Rectal smooth muscle tissue (tissue), 1 donor: Measurements from ENCODE around the gene HAUS7.

Experiments
- H3K27ac ChIP-seq: one replicate; pipeline ENCODE4 v1.7.0; 2013; ENCODE audit warnings: low read depth, low read length, inconsistent platforms
- H3K27me3 ChIP-seq: one replicate; pipeline ENCODE4 v1.7.0; 2013; ENCODE audit warnings: low read length; ENCODE audit not compliant: control insufficient read depth, insufficient read depth
- H3K36me3 ChIP-seq: one replicate; pipeline ENCODE4 v1.7.0; 2013; ENCODE audit warnings: low read length; ENCODE audit not compliant: control insufficient read depth, insufficient read depth
- H3K4me1 ChIP-seq: one replicate; pipeline ENCODE4 v1.7.0; 2013; ENCODE audit warnings: low read length; ENCODE audit not compliant: control insufficient read depth, insufficient read depth
- H3K4me3 ChIP-seq: one replicate; pipeline ENCODE4 v1.7.0; 2013; ENCODE audit warnings: low read length
- H3K9ac ChIP-seq: one replicate; pipeline ENCODE4 v1.7.0; 2013; ENCODE audit warnings: low read length

The HAUS7 gene

GRCh38 chrX:153457136-153457825, 13.1 kb downstream of the HAUS7 start:
- Histone ChIP-seq H3K27me3 (no peaks in the 10 kb centered on the region), H3K4me3 (no peak overlapping the region), H3K4me1 (no peaks in the 10 kb centered on the region), H3K9ac (no peak overlapping the region), H3K36me3 (no peaks in the 10 kb centered on the region), H3K27ac (no peak overlapping the region)

- Histone ChIP-seq H3K4me3 (no peak overlapping the region), H3K27me3 (no peaks in the 10 kb centered on the region), H3K9ac (no peak overlapping the region), H3K4me1 (no peaks in the 10 kb centered on the region), H3K36me3 (no peaks in the 10 kb centered on the region), H3K27ac (no peak overlapping the region)
Observed at GRCh38 chrX:153456704-153457103, 13.7 kb downstream of the HAUS7 start.

- Histone ChIP-seq H3K27ac (no peak overlapping the region), H3K36me3 (no peaks in the 10 kb centered on the region), H3K27me3 (no peaks in the 10 kb centered on the region), H3K9ac (no peak overlapping the region), H3K4me1 (no peaks in the 10 kb centered on the region), H3K4me3 (no peak overlapping the region)
Observed at GRCh38 chrX:153456161-153456560, 14.2 kb downstream of the HAUS7 start.

- no peak overlapping the region for H3K4me3 ChIP-seq
- H3K9ac ChIP-seq = no peak overlapping the region
- H3K4me1 ChIP-seq = no peaks in the 10 kb centered on the region
- no peak overlapping the region for H3K27ac ChIP-seq
- no peaks in the 10 kb centered on the region for H3K27me3 ChIP-seq
- H3K36me3 ChIP-seq = no peaks in the 10 kb centered on the region
Observed at GRCh38 chrX:153455571-153455970, 14.8 kb downstream of the HAUS7 start.

GRCh38 chrX:153454901-153455550, 15.3 kb downstream of the HAUS7 start:
- Histone ChIP-seq H3K9ac (no peak overlapping the region), H3K36me3 (no peaks in the 10 kb centered on the region), H3K27ac (no peak overlapping the region), H3K4me1 (no peaks in the 10 kb centered on the region), H3K4me3 (no peak overlapping the region), H3K27me3 (no peaks in the 10 kb centered on the region)

- no peaks in the 10 kb centered on the region for H3K36me3 ChIP-seq
- H3K27ac ChIP-seq = no peak overlapping the region
- H3K4me1 ChIP-seq = no peaks in the 10 kb centered on the region
- H3K27me3 ChIP-seq = peaks cover 4% of the 10 kb centered on the region
- H3K4me3 ChIP-seq = no peak overlapping the region
- no peak overlapping the region for H3K9ac ChIP-seq
Observed at GRCh38 chrX:153450949-153451277, 19.5 kb downstream of the HAUS7 start.

- H3K27ac ChIP-seq = no peak overlapping the region
- no peak overlapping the region for H3K4me3 ChIP-seq
- no peaks in the 10 kb centered on the region for H3K4me1 ChIP-seq
- H3K27me3 ChIP-seq = peaks cover 4% of the 10 kb centered on the region
- H3K9ac ChIP-seq = no peak overlapping the region
- no peaks in the 10 kb centered on the region for H3K36me3 ChIP-seq
Observed at GRCh38 chrX:153450114-153450948, 20.0 kb downstream of the HAUS7 start.

GRCh38 chrX:153449368-153450113, 20.8 kb downstream of the HAUS7 start:
- Histone ChIP-seq H3K9ac (no peak overlapping the region), H3K4me3 (no peak overlapping the region), H3K4me1 (no peaks in the 10 kb centered on the region), H3K36me3 (no peaks in the 10 kb centered on the region), H3K27me3 (peaks cover 4% of the 10 kb centered on the region), H3K27ac (no peak overlapping the region)

GRCh38 chrX:153448556-153449367, 21.6 kb downstream of the HAUS7 start:
- Histone ChIP-seq H3K9ac (no peak overlapping the region), H3K27ac (no peak overlapping the region), H3K4me1 (no peaks in the 10 kb centered on the region), H3K27me3 (peaks cover 4% of the 10 kb centered on the region), H3K36me3 (no peaks in the 10 kb centered on the region), H3K4me3 (no peak overlapping the region)

GRCh38 chrX:153447581-153447960, 22.8 kb downstream of the HAUS7 start:
- Histone ChIP-seq H3K4me3 (no peak overlapping the region), H3K27me3 (peaks cover 4% of the 10 kb centered on the region), H3K36me3 (no peaks in the 10 kb centered on the region), H3K27ac (no peak overlapping the region), H3K9ac (no peak overlapping the region), H3K4me1 (no peaks in the 10 kb centered on the region)

GRCh38 chrX:153446950-153447580, 23.3 kb downstream of the HAUS7 start:
- H3K27ac ChIP-seq = no peak overlapping the region
- H3K27me3 ChIP-seq = peaks cover 4% of the 10 kb centered on the region
- H3K9ac ChIP-seq = no peak overlapping the region
- H3K4me1 ChIP-seq = no peaks in the 10 kb centered on the region
- no peaks in the 10 kb centered on the region for H3K36me3 ChIP-seq
- no peak overlapping the region for H3K4me3 ChIP-seq
